Measurements from ENCODE around the gene PLCB1.
A peak's percentile ranks its signal among the peaks of the same experiment; 100 is the strongest.
"Not testable (repeated sequence)": the region's sequence is repeated elsewhere in the genome, so short reads cannot be mapped to it uniquely, and the experiment has no call there.

PLCB1 gene

GRCh38 chr20:8335495-8336195 is 203.6 kb downstream of the PLCB1 start:
- FAIRE-seq: no peak

GRCh38 chr20:8339349-8339748 is 207.3 kb downstream of the PLCB1 start:
- no peak for FAIRE-seq

- FAIRE-seq: no peak
Observed at GRCh38 chr20:8342391-8342790, 210.3 kb downstream of the PLCB1 start.

DNA sequence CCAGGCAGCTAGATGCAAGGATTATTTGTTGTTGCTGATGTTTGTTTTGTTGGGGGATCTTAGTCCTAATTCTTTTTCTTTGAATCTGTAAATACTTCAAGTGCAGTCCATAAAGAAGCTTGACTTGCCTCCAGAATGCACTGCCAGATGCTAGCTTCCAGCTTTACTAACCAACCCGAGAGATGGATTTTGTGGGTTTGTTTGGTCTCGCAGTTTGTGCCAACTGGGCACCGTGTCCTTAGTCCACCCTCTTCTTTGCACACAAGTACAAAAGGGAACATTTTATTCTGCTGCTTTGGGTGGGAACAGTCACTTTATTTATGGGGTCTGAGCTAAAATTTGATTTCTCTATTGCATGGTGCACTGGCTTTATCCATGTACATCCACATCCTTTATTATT is 212.0 kb downstream of the PLCB1 start:
- no peak for FAIRE-seq

GRCh38 chr20:8344631-8345030 is 212.6 kb downstream of the PLCB1 start:
- FAIRE-seq: no peak

GRCh38 chr20:8346700-8347270 is 214.7 kb downstream of the PLCB1 start:
- peak; percentile 9 for FAIRE-seq

- FAIRE-seq: not testable (repeated sequence)
Observed at GRCh38 chr20:8350225-8350624, 218.2 kb downstream of the PLCB1 start.

- no peak for FAIRE-seq
Observed at GRCh38 chr20:8352486-8352885, 220.4 kb downstream of the PLCB1 start.

GRCh38 chr20:8353512-8353911 is 221.4 kb downstream of the PLCB1 start:
- FAIRE-seq: no peak

GRCh38 chr20:8355453-8355852 is 223.4 kb downstream of the PLCB1 start:
- FAIRE-seq: no peak

DNA sequence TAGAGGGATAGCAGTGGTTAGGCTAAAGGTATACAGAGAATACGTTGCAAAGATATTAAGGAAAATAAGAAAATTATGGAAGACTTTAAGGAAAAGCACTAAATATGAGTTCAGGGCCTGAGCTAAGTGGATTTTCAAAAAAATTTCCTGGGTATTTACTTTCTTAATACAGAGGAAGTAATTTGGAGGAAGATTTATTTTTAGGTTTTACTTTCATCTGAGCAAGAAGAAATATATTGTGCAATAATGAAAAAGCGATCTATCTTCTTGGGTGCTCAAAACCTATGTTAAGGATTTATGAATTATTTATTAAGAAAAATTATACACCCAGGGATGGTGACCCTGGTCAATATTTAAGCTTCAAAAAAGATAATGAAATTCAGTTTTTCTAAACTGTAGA is 224.7 kb downstream of the PLCB1 start:
- FAIRE-seq: peak; percentile 9

GRCh38 chr20:8357703-8358102 is 225.6 kb downstream of the PLCB1 start:
- no peak for FAIRE-seq

DNA sequence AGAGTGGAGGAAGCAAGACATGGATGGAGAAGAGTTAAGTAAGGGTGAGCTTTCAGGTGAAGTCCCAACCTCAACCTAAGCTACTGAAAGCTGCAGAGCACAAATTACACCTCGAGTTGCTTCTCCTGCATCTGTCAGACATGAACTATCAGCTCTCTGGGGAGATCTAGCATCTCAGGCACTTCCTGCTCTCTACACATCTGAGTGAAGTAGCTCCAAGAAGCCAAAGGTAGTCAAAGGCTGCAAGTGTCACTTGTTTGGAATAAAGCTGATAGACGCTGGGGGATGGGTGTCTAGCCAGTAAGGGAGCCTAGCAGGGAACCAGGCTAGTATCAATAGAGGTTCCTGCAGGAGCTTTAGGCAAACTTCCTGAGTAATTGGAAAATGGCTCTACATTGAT is 228.0 kb downstream of the PLCB1 start:
- FAIRE-seq: no peak

- no peak for FAIRE-seq
Observed at GRCh38 chr20:8361006-8361652, 229.1 kb downstream of the PLCB1 start.

- FAIRE-seq: no peak
Observed at GRCh38 chr20:8361779-8362178, 229.7 kb downstream of the PLCB1 start.

- no peak for FAIRE-seq
Observed at GRCh38 chr20:8362457-8362856, 230.4 kb downstream of the PLCB1 start.

DNA sequence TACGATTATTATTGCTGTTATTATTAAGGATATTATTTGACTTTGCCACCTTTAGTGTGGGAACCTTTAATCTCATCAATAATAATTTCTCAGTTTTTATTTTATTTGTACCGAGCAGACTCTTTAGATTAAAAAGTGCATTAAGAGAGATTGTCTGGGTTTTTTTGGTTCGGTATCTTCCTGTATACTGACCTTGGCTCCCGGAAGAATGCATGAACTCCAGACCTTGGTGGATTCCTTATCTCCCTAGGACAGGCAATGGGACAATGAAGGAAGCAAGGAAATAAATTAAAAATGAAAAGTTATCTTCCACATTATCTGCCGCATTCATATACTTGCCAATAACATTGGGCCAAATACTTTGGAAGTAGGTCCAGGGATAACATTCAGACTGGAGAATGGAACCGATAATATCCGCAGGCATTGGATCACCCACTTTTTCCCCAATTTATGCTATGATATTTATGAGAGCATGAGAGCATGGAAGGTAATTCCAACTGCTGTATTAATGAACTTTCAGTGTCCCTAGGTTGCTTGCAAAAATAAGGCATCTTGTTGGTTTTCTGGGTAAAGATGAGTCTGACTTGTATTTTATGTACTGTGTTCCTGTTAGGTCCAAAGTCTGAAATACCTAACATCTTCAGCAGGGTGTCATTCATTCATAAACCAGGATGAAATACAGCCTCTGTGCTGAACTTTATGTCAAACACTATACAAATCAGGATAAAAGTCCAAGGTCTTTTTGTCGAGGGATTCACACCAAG is 232.1 kb downstream of the PLCB1 start:
- no peak for FAIRE-seq

GRCh38 chr20:8364734-8365078 is 232.6 kb downstream of the PLCB1 start:
- no peak for FAIRE-seq

DNA sequence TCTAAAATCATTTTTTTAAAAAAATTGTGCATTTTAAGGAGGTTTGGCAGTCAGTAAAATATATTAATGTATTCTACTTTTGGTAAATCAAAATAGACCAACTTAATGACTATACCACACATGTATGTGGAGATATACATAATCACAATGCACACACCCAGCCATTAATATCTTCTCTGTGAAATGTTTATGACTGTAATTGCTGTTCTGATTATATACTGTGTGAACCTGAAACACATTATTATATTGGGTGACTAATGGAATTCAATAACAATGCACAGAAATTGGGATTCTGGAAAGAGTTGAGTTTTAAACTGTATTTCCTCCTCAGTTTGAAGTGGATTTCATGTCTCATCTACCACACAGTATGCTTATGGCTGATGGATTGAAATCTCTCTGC is 233.6 kb downstream of the PLCB1 start:
- FAIRE-seq: no peak

GRCh38 chr20:8366303-8366923 is 234.3 kb downstream of the PLCB1 start:
- FAIRE-seq: no peak

DNA sequence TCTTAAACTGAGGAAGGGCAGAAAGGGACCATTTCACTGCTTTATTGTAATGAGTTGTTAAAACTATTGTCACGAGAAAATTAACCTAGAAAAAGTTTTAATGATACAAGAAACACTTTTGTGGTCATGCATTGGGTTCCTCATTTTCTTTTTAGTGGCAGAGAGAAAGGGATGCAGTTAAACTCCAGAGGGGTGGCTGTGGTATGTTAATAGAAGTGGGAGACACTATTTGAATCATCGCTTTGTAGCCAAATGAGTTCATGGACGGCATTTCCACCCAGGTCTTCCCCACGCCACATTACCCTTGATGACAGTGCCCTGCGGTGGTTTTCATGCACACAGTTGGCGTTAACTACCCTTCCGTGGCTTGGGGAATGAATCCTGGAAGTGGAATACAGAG is 235.6 kb downstream of the PLCB1 start:
- FAIRE-seq: no peak

DNA sequence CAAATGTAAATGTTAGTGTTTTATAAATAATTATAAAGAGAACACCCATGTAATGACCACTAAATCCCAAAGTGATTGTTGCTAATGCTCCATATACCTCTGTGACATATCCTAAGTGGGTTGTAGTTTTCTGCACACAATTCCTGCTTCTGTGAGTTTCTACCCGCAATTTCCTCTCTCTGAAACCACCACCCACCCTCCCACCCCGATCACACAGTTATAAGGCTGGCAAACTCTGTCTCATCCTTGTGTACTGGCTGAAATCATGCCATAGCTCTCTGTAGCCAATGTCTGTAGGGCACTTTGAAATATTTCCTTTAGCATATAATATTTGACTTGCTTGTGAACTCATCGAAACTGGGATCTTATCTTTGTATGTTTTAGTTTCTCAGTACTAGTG is 236.6 kb downstream of the PLCB1 start:
- no peak for FAIRE-seq

DNA sequence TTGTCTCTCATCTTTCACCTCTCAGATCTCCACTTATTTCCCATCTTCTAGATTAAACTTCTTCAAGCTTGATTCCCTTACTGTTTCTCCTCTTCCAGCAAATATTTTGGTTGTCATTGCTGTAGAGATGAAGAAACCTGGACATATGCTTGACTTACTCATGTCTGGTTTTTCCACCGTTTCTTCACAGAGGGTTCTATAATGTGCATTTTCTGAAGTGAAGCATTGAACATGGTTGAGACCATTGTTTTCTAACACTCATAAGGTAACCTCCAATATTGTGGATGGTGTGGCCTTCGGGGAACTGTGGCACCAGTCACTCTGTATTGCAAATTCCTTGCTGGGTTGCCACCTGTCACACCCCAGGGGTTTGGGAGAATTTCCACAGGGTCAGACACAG is 237.2 kb downstream of the PLCB1 start:
- no peak for FAIRE-seq
